Right lung (tissue), 10 donors: Measurements from ENCODE around the gene DCTD. TPM values are rescaled to one million over a fixed set of nuclear protein-coding genes. Genes with fewer than 3 reads are reported as not detected.

Source experiments
- DNase-seq, 2 donors: peaks; one replicate each; pipeline ENCODE4 v3.0.0-alpha.2; 2013
- long read RNA-seq, 8 donors: transcript quantifications; one replicate each; lab custom pipeline, GENCODE V29; 2026
- polyA plus RNA-seq, 5 donors: library from polyadenylated mRNA; unstranded; fragments of 120-200 nt; gene quantifications; one replicate each; pipeline versions ENCODE4 v1.2.1 to v1.2.3, GENCODE V29; 2013; ENCODE audit warnings: inconsistent platforms in 1 of 5, low replicate concordance in 1 of 5; ENCODE audit not compliant: insufficient read length in 5 of 5, insufficient read depth in 1 of 5

The DCTD gene
- 100 to 1,000 TPM; 104 to 113 (median 110) TPM for polyA plus RNA-seq
- long read RNA-seq, donor 1, transcript DCTD-201 (6 exons, 1,931 nt): major isoform, 32 of 111 reads
- long read RNA-seq, donor 1, transcript DCTD-202 (6 exons, 1,972 nt): minor isoform, 12 of 111 reads
- long read RNA-seq, donor 1, partial matches to known transcripts: 66 of 111 reads
- long read RNA-seq, donor 1, other reads (novel, unspliced or antisense): 0 of 111 reads
- long read RNA-seq, donor 2, transcript DCTD-201 (6 exons, 1,931 nt): major isoform, 22 of 30 reads
- long read RNA-seq, donor 2, transcript DCTD-202 (6 exons, 1,972 nt): minor isoform, 5 of 30 reads
- long read RNA-seq, donor 2, partial matches to known transcripts: 0 of 30 reads
- long read RNA-seq, donor 2, other reads (novel, unspliced or antisense): 0 of 30 reads
- long read RNA-seq, donor 3, transcript DCTD-202 (6 exons, 1,972 nt): minor isoform, 6 of 26 reads
- long read RNA-seq, donor 3, transcript DCTD-201 (6 exons, 1,931 nt): major isoform, 17 of 26 reads
- long read RNA-seq, donor 3, partial matches to known transcripts: 0 of 26 reads
- long read RNA-seq, donor 3, other reads (novel, unspliced or antisense): 0 of 26 reads
- long read RNA-seq, donor 4, transcript DCTD-201 (6 exons, 1,931 nt): major isoform, 9 of 11 reads
- long read RNA-seq, donor 4, partial matches to known transcripts: 0 of 11 reads
- long read RNA-seq, donor 4, other reads (novel, unspliced or antisense): 0 of 11 reads
- long read RNA-seq, donor 5, transcript DCTD-201 (6 exons, 1,931 nt): major isoform, 22 of 77 reads
- long read RNA-seq, donor 5, transcript DCTD-202 (6 exons, 1,972 nt): minor isoform, 8 of 77 reads
- long read RNA-seq, donor 5, partial matches to known transcripts: 47 of 77 reads
- long read RNA-seq, donor 5, other reads (novel, unspliced or antisense): 0 of 77 reads
- long read RNA-seq, donor 6, transcript DCTD-202 (6 exons, 1,972 nt): minor isoform, 12 of 49 reads
- long read RNA-seq, donor 6, transcript DCTD-201 (6 exons, 1,931 nt): major isoform, 33 of 49 reads
- long read RNA-seq, donor 6, partial matches to known transcripts: 0 of 49 reads
- long read RNA-seq, donor 6, other reads (novel, unspliced or antisense): 0 of 49 reads
- long read RNA-seq, donor 7, transcript DCTD-202 (6 exons, 1,972 nt): minor isoform, 9 of 30 reads
- long read RNA-seq, donor 7, transcript DCTD-201 (6 exons, 1,931 nt): major isoform, 20 of 30 reads
- long read RNA-seq, donor 7, partial matches to known transcripts: 0 of 30 reads
- long read RNA-seq, donor 7, other reads (novel, unspliced or antisense): 0 of 30 reads
- long read RNA-seq, donor 8, transcript DCTD-201 (6 exons, 1,931 nt): major isoform, 9 of 13 reads
- long read RNA-seq, donor 8, partial matches to known transcripts: 0 of 13 reads
- long read RNA-seq, donor 8, other reads (novel, unspliced or antisense): 0 of 13 reads

GRCh38 chr4:182917182-182918043 is at the start of gene DCTD:
Gene DCTD, minus strand, starts transcription at chr4:182917386. Its CDS starts 1,818 bp downstream, at chr4:182915568.
- peak; percentile 72 to 73 for DNase-seq

- no peak for DNase-seq
These were observed 43.6 kb upstream of the DCTD start for GRCh38 chr4:182960746-182961145.

DNA sequence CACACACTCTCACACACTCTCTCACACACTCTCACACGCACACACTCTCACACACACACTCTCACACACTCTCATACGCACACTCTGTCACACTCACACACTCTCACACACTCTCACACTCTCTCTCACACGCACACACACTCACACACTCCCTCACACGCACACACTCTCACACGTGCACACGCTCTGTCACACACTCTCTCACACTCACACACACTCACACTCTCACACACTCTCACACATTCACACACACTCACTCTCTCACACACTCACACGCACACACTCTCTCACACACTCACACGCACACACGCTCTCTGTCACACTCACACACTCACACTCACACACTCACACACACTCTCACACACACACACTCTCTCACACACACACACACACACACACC is 43.0 kb upstream of the DCTD start:
- DNase-seq: no peak

- no peak for DNase-seq
These were observed 38.2 kb upstream of the DCTD start for GRCh38 chr4:182955411-182955810.

GRCh38 chr4:182944484-182945213 is 27.5 kb upstream of the DCTD start:
- no peak for DNase-seq

- no peak for DNase-seq
These were observed 22.5 kb upstream of the DCTD start for GRCh38 chr4:182939680-182940079.

DNA sequence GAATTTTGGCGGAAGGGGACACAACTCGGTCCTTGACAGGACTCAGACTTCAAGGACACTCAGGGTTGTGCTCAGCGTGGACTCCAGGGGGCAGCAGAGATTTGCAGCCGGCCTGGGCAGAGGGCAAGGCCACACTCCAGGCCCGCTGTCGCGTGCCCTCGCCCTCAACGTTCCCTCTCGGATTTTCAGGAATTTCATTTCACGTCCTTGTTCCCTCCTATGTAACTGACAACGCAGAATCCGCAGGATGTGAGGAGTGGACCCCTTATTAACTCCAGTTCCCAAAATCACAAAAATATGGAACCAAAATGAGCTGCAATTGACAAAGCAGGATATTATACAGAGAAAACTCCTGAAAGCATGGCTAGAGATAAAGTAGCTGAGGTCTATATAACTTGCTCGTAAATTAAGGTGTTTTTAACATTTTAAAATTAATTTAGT is 21.0 kb upstream of the DCTD start:
- peak in 1 of 2 donors; percentile 53 for DNase-seq

DNA sequence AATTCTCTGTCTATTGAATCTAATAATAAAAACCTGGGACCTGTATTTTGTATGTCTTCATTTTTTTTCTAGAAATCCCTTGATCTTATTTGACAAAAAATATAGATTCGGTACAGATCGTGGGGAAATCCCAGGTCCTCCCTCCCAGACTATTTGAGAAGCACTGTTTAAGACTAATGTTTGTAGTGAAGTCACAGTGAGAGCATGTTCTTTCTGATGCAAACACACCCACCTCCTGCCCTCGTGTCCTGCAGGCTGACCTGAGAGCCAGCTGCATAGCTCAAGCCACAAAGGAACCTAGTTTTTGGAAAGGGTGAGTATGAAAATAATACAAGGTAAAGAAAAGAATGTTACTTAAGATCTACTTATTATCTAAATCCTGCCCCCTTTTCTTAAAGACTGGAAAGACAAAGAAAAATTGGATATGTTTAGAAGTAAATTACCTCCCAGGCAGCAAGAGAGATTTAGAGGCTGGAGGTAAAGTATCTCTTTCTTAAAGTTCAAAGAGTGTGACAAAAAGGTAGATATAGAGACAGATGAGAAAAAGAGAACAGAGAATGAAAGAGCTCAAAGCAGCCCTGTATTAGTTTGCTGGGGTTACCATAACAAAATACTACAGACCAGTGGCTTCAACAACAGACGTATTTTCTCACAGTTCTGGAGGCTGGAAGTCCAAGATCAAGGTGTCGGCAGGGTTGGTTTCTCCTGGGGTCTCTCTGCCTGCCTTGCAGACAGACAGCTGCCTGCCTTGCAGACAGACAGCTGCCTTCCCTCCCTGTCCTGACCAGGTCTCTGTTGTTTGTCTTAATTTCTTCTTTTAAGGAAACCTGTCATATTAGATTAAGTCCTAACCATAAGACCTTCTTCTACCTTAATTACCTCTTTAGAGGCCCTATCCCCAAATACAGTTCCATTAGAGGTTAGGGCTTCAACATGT is 20.4 kb upstream of the DCTD start:
- no peak for DNase-seq

DNA sequence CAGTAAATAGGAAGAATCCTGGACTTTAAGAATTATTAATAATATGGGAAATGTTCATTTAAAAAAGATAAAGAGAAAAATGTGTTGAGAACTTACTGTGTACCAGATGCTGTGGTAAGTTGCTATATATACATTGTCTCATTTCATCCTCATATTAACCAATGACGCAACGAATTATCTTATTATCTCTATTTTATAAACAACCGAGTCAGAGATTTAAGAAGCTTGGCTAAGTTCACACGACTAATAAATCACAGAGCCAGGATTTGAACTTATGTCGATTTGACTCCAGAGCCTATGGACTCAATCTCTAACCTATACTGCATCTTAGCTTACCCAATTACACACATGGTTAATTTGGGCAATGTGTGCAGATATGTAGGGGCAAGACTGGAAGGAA is 15.5 kb upstream of the DCTD start:
- DNase-seq: no peak

GRCh38 chr4:182931691-182932345 is 14.6 kb upstream of the DCTD start:
- DNase-seq: no peak

DNA sequence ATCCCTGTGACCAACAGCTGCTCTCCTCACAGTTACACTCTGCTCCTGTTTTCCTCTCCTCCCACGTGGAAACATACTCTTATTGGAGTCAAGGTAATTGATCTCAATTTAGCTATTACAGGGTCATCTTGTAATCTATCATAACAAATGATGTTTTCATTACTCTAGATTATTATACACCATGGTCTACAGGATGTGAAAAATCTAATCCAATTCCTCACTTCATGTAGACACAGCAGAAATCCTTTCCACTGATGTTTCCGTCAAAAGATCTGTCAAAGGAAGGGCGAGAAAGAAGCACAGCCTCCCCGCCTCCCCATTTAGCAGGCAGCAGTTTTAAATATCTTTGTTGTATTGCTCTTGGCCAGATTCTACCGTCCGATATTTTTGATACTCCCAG is 13.7 kb upstream of the DCTD start:
- DNase-seq: no peak

GRCh38 chr4:182929296-182929695 is 12.1 kb upstream of the DCTD start:
- DNase-seq: no peak

DNA sequence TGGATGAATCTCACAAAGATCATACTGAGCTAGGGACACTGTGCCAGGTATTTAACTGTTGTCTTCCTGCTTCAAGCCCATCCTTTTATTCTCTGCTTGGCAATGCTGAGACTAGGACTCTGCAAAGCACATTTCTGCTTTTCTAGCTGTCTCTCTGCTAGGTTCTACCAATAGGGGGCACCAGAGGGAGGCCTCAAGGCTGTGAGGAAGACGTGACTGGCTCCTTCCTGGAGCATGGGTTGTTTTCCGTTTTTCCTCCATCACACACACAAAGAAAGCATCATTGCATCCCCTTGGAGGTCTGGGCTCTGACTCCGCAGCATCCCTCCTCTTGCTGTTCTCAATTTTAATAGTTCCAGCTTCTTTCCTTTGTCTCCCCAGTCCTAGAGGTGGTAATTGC is 10.9 kb upstream of the DCTD start:
- DNase-seq: no peak

GRCh38 chr4:182927505-182927904 is 10.3 kb upstream of the DCTD start:
- no peak for DNase-seq

DNA sequence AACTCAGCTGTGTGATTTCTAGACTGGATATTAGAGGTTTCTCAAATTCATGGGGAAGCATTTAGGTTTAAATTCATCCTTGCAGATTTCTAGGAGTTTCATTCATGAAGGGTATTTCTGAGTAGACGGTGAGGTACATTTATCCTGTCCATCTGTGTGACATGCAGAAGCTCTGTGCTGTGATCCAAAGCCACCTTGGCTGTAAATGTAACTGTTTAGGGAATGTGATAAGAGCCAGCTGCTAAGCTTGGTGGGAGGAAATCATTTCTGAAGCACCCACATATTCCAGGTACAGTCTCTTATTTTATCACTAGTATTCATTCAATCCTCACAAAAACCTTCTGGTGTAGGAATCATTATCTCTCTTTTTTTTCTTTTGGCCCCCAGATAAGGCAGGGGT is 8.7 kb upstream of the DCTD start:
- DNase-seq: no peak

DNA sequence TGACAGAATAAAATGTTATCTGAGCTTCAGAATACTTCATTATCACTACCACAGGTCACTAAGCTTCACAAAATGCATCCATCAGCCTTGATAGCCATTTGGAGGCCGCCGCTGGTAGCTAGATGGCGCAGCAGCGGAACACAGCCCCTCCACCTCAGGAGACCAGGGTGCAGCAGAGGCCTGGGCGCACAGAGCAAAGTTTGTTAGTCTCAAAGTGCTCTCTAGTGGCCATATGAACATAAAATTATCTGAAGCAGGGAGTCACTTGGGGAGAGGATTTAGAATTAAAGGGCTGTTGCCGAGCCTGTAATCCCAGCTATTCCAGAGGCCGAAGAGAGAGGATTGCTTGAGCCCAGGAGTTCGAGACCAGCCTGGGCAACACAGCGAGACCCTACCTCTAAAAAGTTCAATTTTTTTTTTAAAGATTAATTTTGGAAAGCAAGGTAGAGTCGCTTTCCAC is 8.1 kb upstream of the DCTD start:
- peak; percentile 64 to 72 for DNase-seq

- DNase-seq: no peak
These were observed 7.3 kb upstream of the DCTD start for GRCh38 chr4:182924497-182924896.

- no peak for DNase-seq
These were observed 6.7 kb upstream of the DCTD start for GRCh38 chr4:182923796-182924340.
